Spleen (tissue), 11 donors: ENCODE results near the gene TRAPPC2. TPM values are rescaled to one million over a fixed set of nuclear protein-coding genes. Genes with fewer than 3 reads are reported as not detected.
A peak's percentile ranks its signal among the peaks of the same experiment; 100 is the strongest.

ENCODE experiments used
- DNase-seq: peaks from one replicate; pipeline ENCODE4 v3.0.0-alpha.2; 2020
- H3K27ac ChIP-seq, 8 donors: fragments of 200-600 bp; sonication (generic) in 7 of 8; 1 replicate in 4 of 8; 2 replicates in 4 of 8; pipeline versions ENCODE4 v1.5.0 to v1.8.0; 2016 to 2021; ENCODE audit warnings: inconsistent platforms in 4 of 8, mild to moderate bottlenecking in 4 of 8, moderate library complexity in 1 of 8
- H3K27me3 ChIP-seq, 7 donors: fragments of 200-600 bp; sonication (generic) in 6 of 7; replicated peaks in 1 of 7; 1 replicate in 4 of 7; 2 replicates in 3 of 7; pipeline versions ENCODE4 v1.5.0 to v1.8.0; 2016 to 2021; ENCODE audit warnings: inconsistent platforms in 3 of 7, mild to moderate bottlenecking in 1 of 7
- H3K36me3 ChIP-seq, 6 donors: fragments of 200-600 bp; sonication (generic) in 5 of 6; 1 replicate in 4 of 6; 2 replicates in 2 of 6; pipeline versions ENCODE4 v1.5.0 to v1.8.0; 2016 to 2021; ENCODE audit warnings: inconsistent platforms in 2 of 6
- H3K4me1 ChIP-seq, 6 donors: fragments of 200-600 bp; sonication (generic) in 5 of 6; 1 replicate in 3 of 6; 2 replicates in 3 of 6; pipeline versions ENCODE4 v1.5.0 to v1.8.0; 2016 to 2021; ENCODE audit warnings: inconsistent platforms in 3 of 6
- H3K4me3 ChIP-seq, 8 donors: fragments of 200-600 bp; sonication (generic) in 7 of 8; 1 replicate in 4 of 8; 2 replicates in 4 of 8; pipeline versions ENCODE4 v1.5.0 to v1.8.0; 2016 to 2021; ENCODE audit warnings: inconsistent platforms in 4 of 8, mild to moderate bottlenecking in 4 of 8, moderate library complexity in 2 of 8
- H3K9me3 ChIP-seq, 8 donors: fragments of 200-600 bp; sonication (generic) in 7 of 8; 1 replicate in 4 of 8; 2 replicates in 4 of 8; pipeline versions ENCODE4 v1.5.0 to v1.8.0; 2016 to 2021; ENCODE audit warnings: inconsistent platforms in 4 of 8
- CTCF ChIP-seq, 11 experiments: fragments of 200-600 bp in 7 of 11; fragments of 450-650 bp in 4 of 11; sonication (generic) in 4 of 11; IDR thresholded peaks in 8 of 11; conservative IDR thresholded peaks in 3 of 11; 1 replicate in 7 of 11; 2 replicates in 4 of 11; pipeline versions ENCODE4 v1.4.0 to v1.8.0; 2016 to 2021; ENCODE audit warnings: antibody characterized with exemption in 11 of 11, inconsistent platforms in 4 of 11, mild to moderate bottlenecking in 1 of 11
- POLR2A ChIP-seq, 3 donors: fragments of 450-650 bp; IDR thresholded peaks; one replicate each; pipeline ENCODE4 v1.5.1; 2017; ENCODE audit warnings: antibody characterized with exemption in 3 of 3, mild to moderate bottlenecking in 1 of 3
- POLR2AphosphoS5 ChIP-seq, 3 donors: sonication (generic); formaldehyde crosslinking; IDR thresholded peaks; one replicate each; pipeline ENCODE4 v1.5.1; 2017; ENCODE audit warnings: antibody characterized with exemption in 3 of 3
- WGBS, 5 donors: extraction: QIAGEN DNeasy Blood & Tissue Kit in 3 of 5; methylation state at CpG; one replicate each; pipeline versions ENCODE4 v1.1.5 to v1.1.7; 2013 to 2018; 5-methylcytosine and 5-hydroxymethylcytosine counted together
- intact Hi-C: fragments of 100-400 bp; cut with DNase I; formaldehyde crosslinking; loops from one replicate; pipeline ENCODE4 v1.15.0; 2023; ENCODE audit warnings: low total_unique reads
- polyA plus RNA-seq, 3 donors: library from polyadenylated mRNA; stranded (reverse); fragments of 200-250 nt; gene quantifications; one replicate each; pipeline ENCODE4 v1.2.1, GENCODE V29; 2013
- total RNA-seq, 7 donors: library from RNA; depleted of rRNA in 3 of 7; stranded (reverse); fragments of >200 nt in 3 of 7; fragmentation: NEBNext Ultra II Directional in 4 of 7; extraction: Animal tissue kit (Norgen Biotek cat#: 25700) in 4 of 7; gene quantifications; one replicate each; pipeline versions ENCODE4 v1.1.0 to v1.2.1, GENCODE V29; 2016 to 2021
- donor health status: healthy with polysubstance abuse.
- donor health status: DM: no; HTN: no; CAD: no; lungs with moderate emphysema.
- donor health status: DM: no; HTN: no; CAD: no.
- donor health status: Bipolar disorder and iron deficiency.
- donor health status: healthy.
- donor health status: DM: no; HTN: no; CAD: no.
- donor health status: DM: yes; HTN: yes; CAD: no.

The TRAPPC2 gene
- total and polyA plus RNA-seq, 10 donors: 10.8 to 29.5 (median 23.3) TPM

DNA sequence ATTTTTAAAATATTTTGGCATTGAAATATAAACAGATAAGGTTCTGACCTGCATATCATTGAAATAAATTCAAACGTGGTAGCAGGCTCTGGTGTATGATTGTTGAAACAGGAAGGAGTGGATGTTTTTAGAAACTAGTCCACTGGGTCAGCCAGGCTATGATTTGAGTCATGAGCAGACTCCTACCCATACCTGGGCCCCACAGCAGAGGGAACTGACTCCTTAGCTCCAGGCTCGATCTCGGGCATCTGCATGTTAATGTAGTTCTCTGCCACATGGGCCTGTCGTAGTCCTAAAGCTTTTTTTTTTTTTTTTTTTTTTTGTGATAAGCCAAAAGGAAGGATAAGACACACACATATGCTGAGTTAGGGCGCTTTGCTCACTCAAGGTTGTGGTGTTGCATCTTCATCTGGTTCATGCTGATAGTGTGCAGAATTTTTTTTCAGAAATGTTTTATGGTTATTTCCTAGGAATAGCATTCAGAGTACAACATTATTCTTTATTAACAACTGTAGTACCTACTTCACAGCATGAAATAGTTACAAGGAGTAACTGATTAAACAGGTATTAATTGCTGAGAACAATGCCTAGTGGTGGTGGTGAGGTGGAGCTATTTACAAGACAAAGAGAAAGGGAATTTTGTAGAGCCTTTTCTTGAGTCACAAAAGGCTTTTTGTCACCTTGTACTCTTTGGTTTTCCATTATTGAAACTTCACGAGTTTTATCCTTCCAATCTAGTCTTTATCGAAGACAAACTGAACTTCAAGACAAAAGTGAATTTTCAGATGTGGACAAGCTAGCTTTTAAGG is 27.4 kb upstream of the TRAPPC2 start:
- peak overlapping the region in 1 of 8 donors; percentile 28 for H3K27ac ChIP-seq
- TF ChIP-seq CTCF (IDR thresholded peaks at IDR 0.05 in 8 of 11, conservative IDR thresholded peaks at IDR 0.05 in 3 of 11): no peak
- TF ChIP-seq POLR2A (IDR thresholded peaks at IDR 0.05): no peak
- no peak for TF ChIP-seq POLR2AphosphoS5 (IDR thresholded peaks at IDR 0.05)
- intact Hi-C loops: no loop called here
- WGBS, 5 donors: 61 to 70% (median 63%) methylated on average over 7 of the region's 7 CpGs
- no peaks in the 10 kb centered on the region for H3K27me3 ChIP-seq
- H3K4me1 ChIP-seq: peaks cover 6 to 83% (median 37%) of the 10 kb centered on the region in 6 donors
- no peak overlapping the region for H3K4me3 ChIP-seq
- H3K36me3 ChIP-seq: peaks cover 0 to 97% (median 34%) of the 10 kb centered on the region in 6 donors
- no peaks in the 10 kb centered on the region for H3K9me3 ChIP-seq
- no peak for DNase-seq

- peaks cover 0 to 91% (median 37%) of the 10 kb centered on the region in 6 donors for H3K36me3 ChIP-seq
- peaks cover 6 to 87% (median 39%) of the 10 kb centered on the region in 6 donors for H3K4me1 ChIP-seq
Observed at GRCh38 chrX:13760426-13760825, 26.0 kb upstream of the TRAPPC2 start.

GRCh38 chrX:13759152-13759718 is 24.8 kb upstream of the TRAPPC2 start:
- H3K9me3 ChIP-seq: no peaks in the 10 kb centered on the region
- no peak for TF ChIP-seq POLR2AphosphoS5 (IDR thresholded peaks at IDR 0.05)
- H3K4me1 ChIP-seq: peaks cover 6 to 87% (median 41%) of the 10 kb centered on the region in 6 donors
- intact Hi-C loops: loop anchor here (10.0 kb wide), 2 partner anchors 104 to 276 kb away; partner anchors contain the start of gene TCEANC
- peak overlapping the region in 1 of 8 donors; percentile 25 for H3K4me3 ChIP-seq
- peaks cover 0 to 88% (median 37%) of the 10 kb centered on the region in 6 donors for H3K36me3 ChIP-seq
- no peaks in the 10 kb centered on the region for H3K27me3 ChIP-seq
- no peak for DNase-seq
- WGBS, 5 donors: 22 to 59% (median 54%) methylated on average over 4 to 8 of the region's 8 CpGs
- peak overlapping the region in 7 of 8 donors; percentile 8 to 82 (median 70) for H3K27ac ChIP-seq

More at GRCh38 chrX:13760426-13760825, 26.0 kb upstream of the TRAPPC2 start:
- Histone ChIP-seq H3K9me3 (no peaks in the 10 kb centered on the region), H3K27me3 (no peaks in the 10 kb centered on the region), H3K27ac (peak overlapping the region in 5 of 8 donors; percentile 2 to 82 (median 74)), H3K4me3 (no peak overlapping the region)
- TF ChIP-seq CTCF (IDR thresholded peaks at IDR 0.05 in 8 of 11, conservative IDR thresholded peaks at IDR 0.05 in 3 of 11) (no peak), POLR2AphosphoS5 (IDR thresholded peaks at IDR 0.05) (peak in 2 of 3 donors; percentile 38 to 41), POLR2A (IDR thresholded peaks at IDR 0.05) (no peak)
- WGBS, 5 donors: 53 to 75% (median 68%) methylated on average over 10 to 13 of the region's 13 CpGs
- no peak for DNase-seq
- intact Hi-C loops: no loop called here

- Histone ChIP-seq H3K36me3 (peaks cover 0 to 77% (median 24%) of the 10 kb centered on the region in 6 donors), H3K27me3 (no peaks in the 10 kb centered on the region), H3K9me3 (no peaks in the 10 kb centered on the region), H3K4me3 (no peak overlapping the region), H3K4me1 (peaks cover 10 to 83% (median 44%) of the 10 kb centered on the region in 6 donors), H3K27ac (peak overlapping the region in 2 of 8 donors; percentile 51 to 57)
- intact Hi-C loops: loop anchor here (10.0 kb wide), 2 partner anchors 102 to 278 kb away; partner anchors contain the start of gene TCEANC
- WGBS, 5 donors: 89 to 98% (median 96%) methylated on average over 4 of the region's 4 CpGs
- TF ChIP-seq POLR2AphosphoS5 (IDR thresholded peaks at IDR 0.05) (no peak), CTCF (IDR thresholded peaks at IDR 0.05 in 8 of 11, conservative IDR thresholded peaks at IDR 0.05 in 3 of 11) (no peak), POLR2A (IDR thresholded peaks at IDR 0.05) (no peak)
- no peak for DNase-seq
Observed at GRCh38 chrX:13756381-13756780, 22.0 kb upstream of the TRAPPC2 start.
